Effector CD8-positive, alpha-beta T cell (primary cell): Measurements from ENCODE around the gene SIRT4.

ENCODE experiments used
- DNase-seq: peaks from one replicate; lab custom pipeline; 2025; lab: John Stamatoyannopoulos, UW

SIRT4 gene

DNA sequence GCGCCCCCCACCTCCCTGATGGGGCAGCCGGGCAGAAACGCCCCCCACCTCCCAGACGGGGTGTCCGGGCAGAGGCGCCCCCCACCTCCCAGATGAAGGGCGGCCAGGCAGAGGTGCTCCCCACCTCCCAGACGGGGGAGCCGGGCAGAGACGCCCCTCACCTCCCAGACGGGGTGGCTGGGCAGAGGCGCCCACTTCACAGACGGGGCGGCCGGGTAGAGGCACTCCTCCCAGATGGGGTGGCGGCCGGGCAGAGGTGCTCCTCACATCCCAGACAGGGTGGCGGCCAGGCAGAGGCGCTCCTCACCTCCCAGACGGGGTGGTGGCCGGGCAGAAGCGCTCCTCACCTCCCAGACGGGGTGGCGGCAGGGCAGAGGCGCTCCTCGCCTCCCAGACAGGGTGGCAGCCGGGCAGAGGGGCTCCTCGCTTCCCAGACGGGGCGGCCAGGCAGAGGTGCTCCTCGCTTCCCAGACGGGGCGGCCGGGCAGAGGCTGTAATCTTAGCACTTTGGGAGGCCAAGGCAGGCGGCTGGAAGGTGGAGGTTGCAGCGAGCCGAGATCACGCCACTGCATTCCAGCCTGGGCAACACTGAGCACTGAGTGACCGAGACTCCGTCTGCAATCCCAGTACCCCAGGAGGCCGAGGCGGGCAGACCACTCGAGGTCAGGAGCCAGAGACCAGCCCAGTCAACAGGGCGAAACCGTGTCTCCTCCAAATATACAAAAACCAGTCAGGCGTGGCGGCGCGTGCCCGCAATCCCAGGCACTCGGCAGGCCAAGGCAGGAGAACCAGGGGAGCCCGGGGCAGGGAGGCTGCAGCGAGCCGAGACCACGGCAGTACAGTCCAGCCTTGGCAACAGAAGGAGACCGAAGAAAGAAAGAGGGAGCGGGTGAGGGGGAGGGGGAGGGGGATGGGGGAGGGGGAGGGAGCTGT lies 23.7 kb upstream of the SIRT4 start:
- DNase-seq: no peak

GRCh38 chr12:120283318-120283717 lies 18.8 kb upstream of the SIRT4 start:
- no peak for DNase-seq

- DNase-seq: no peak
Measured at GRCh38 chr12:120284381-120284780, 17.7 kb upstream of the SIRT4 start.

GRCh38 chr12:120286768-120287490 lies 15.2 kb upstream of the SIRT4 start:
- DNase-seq: no peak

DNA sequence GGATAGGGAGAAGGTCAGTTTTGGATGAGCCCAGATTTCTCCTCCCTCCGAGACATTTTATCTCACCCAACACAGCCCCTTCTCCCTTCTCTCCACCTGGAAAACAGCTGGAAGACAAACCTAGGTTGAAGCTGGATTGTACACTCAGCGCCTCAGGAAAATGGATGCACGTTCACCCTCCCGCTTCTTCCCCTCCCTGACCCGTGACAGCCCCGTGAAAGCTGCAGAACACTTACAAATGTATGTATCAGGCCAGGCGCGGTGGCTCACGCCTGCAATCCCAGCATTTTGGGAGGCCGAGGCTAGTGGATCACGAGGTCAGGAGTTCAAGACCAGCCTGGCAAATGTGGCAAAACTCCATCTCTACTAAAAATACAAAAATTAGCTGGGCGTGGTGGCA lies 14.6 kb upstream of the SIRT4 start:
- DNase-seq: no peak

GRCh38 chr12:120290609-120291305 lies 11.4 kb upstream of the SIRT4 start:
- DNase-seq: no peak

- DNase-seq: no peak
Measured at GRCh38 chr12:120292411-120292660, 9.8 kb upstream of the SIRT4 start.

DNA sequence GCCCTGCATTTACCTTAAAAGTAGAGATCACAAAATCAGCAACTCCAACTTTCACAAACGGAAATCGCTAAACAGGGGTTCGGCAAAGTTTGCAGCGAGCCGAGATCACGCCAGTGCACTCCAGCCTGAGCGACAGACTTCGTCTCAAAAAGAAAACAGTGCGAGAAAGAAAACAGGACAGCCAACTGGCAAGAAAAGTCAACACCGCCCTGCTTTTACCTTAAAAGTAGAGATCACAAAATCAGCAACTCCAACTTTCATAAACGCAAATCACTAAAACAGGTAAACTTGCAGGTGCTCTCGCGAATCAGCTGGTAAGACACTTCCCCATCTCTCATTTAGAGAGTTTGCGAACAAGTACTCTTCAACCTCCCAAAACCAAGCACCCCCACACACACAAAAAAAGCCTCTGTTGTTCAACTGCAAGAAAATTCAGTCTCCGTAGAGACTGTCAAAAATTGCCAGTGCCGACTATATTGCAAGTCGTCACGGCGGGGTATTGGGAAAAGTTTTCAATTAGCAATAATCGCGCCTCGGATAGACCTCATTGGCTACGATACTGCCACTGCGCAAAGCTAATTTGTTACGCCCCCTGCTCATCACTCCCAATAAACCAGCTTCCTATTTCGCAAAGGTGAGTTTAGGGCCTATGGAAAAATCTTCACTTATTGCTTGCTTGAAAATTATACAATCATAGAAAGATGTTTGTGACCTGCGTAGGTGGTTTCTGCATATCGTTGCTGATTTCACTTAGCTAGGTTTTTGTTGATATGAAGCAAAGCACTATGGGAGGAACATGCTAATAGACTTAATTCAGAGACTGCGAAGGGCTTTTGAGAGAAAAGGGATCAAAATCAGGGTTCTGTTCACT lies 9.2 kb upstream of the SIRT4 start, which contains the start of gene RNU4-1:
RNU4-1 (minus strand) TSS at position 577 of the 871 bp plus-strand sequence.
- DNase-seq: peak; percentile 73

- DNase-seq: no peak
Measured at GRCh38 chr12:120314220-120314619, 12.1 kb downstream of the SIRT4 start.

GRCh38 chr12:120316798-120317223 lies 14.7 kb downstream of the SIRT4 start:
- DNase-seq: no peak

- DNase-seq: peak; percentile 100
Measured at GRCh38 chr12:120317224-120318105, 15.3 kb downstream of the SIRT4 start.

DNA sequence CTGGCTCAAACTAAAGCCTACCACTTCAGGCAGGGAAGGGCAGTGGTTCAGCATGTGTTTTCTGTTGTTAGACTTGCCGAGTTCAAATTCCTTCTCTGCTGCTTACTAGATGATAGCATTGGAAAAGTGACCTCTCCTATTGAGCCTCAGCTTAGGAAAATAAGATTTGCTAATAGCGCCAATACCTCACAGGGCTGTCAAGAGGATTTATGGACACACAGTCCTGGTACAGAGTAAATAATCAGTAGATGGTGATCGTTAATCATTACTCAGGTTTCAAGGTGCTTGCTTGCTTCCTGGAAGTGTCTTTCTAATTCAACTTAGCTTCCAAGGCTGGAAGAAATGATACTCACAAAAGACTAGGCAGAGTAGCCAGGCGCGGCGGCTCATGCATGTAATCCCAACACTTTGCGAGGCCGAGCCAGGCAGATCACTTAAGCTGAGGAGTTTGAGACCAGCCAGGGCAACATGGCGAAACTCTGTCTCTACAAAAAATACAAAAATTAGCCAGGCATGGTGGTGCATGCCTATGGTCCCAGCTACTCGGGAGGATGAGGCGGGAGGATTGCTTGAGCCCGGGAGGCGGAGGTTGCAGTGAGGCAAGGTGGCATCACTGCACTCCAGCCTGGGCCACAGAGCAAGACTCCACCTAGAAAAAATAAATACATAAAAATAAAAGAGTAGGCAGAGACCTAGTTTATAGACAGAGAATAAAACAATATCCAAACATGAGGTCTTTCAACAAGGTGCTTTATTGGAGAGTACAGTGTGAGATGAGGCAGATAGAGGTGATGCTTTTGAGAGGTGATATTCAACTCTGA lies 19.5 kb downstream of the SIRT4 start:
- DNase-seq: no peak

- DNase-seq: no peak
Measured at GRCh38 chr12:120323772-120324171, 21.7 kb downstream of the SIRT4 start.

DNA sequence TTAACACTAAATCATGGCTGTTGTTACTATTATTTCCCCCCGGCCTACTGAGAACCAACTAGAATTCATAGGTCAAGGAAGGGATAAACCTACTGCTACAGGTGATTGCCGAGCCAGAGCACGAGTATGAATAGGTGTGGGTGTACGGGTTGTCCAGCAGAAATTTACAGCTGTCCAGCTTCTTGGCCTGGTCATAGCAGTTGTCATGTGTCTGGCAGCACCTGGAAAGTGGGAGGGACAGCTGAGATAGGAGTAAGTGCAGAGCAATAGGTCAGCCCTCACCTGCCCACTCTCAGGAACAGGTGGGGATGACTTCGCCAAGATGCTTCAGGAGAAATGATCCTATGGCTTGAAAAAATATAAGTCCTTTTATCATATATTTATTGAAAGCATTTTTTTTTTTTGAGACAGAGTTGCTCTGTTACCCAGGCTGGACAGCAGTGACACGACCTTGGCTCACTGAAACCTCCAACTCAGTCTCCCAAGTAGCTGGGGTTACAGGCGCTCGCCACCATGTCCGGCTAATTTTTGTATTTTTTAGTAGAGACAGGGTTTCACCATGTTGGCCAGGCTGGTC lies 22.8 kb downstream of the SIRT4 start:
- no peak for DNase-seq

DNA sequence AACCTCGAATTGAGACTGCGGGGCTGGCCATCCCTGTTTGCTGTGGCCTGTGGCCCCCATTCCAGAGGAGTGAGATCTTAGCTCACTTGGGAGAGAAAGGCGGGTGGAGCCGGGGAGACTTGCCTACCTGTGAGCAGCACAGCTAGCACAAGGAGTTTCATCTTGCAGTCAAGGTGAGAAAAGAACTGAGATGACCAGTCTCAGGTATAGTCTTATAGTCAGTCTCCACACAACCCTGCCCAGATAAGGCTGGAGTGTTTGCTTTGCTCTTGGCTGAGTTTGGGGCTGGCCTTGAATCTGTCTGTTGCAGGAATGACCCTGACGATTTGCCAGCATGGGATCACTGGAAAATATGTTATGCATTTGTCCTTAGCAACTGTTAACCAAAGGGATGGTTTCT lies 25.5 kb downstream of the SIRT4 start, which contains the start of gene PLA2G1B:
PLA2G1B (minus strand) TSS at position 187 of the 400 bp plus-strand sequence; CDS start at position 161, 26 bp downstream.
- DNase-seq: no peak

GRCh38 chr12:120328228-120328627 lies 26.1 kb downstream of the SIRT4 start:
- DNase-seq: no peak

DNA sequence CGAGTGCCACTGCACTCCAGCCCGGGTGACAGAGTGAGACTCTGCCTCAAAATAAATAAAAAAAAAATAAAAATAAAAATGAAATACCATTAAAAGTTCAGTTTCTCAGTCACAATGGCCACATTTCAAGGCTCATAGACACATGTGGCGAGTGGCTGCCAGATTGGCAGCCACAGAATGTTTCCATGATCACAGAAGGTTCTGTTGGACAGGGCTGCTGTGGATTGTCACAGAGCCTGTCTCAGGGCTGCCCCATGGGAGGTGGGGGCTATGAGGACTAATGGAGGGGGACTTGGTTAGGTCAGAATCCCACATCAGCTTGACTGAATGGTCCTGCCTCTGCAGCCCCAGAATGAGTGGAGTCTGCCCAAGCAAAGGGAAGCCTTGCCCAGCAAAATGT lies 29.3 kb downstream of the SIRT4 start:
- DNase-seq: no peak

GRCh38 chr12:120332041-120332440 lies 29.9 kb downstream of the SIRT4 start:
- DNase-seq: no peak

DNA sequence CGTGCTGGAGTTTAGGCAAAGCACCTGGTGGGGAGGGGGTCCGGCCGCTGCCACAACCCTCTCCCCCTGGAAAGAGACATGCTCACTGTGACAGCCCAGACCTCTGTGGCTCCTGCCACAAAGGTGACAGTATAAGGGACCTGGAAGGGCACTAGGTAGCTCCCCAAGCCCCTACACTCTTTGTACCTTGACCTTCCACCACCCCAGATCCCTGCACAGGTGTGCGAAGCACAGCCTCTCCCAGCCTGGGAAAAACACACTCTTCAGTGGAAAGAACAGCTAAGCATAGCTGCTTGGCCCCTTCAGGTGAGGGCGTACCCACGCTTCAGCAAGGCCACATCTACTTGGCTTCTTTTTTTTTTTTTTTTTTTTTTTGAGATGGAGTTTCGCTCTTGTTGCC lies 30.4 kb downstream of the SIRT4 start:
- no peak for DNase-seq
